Measurements from ENCODE around the gene FBXL16. TPM values are rescaled to one million over a fixed set of nuclear protein-coding genes. Genes with fewer than 3 reads are reported as not detected.

FBXL16 gene
- total and polyA plus RNA-seq, 4 donors = under 0.01 to 0.14 TPM; not detected in 2

DNA sequence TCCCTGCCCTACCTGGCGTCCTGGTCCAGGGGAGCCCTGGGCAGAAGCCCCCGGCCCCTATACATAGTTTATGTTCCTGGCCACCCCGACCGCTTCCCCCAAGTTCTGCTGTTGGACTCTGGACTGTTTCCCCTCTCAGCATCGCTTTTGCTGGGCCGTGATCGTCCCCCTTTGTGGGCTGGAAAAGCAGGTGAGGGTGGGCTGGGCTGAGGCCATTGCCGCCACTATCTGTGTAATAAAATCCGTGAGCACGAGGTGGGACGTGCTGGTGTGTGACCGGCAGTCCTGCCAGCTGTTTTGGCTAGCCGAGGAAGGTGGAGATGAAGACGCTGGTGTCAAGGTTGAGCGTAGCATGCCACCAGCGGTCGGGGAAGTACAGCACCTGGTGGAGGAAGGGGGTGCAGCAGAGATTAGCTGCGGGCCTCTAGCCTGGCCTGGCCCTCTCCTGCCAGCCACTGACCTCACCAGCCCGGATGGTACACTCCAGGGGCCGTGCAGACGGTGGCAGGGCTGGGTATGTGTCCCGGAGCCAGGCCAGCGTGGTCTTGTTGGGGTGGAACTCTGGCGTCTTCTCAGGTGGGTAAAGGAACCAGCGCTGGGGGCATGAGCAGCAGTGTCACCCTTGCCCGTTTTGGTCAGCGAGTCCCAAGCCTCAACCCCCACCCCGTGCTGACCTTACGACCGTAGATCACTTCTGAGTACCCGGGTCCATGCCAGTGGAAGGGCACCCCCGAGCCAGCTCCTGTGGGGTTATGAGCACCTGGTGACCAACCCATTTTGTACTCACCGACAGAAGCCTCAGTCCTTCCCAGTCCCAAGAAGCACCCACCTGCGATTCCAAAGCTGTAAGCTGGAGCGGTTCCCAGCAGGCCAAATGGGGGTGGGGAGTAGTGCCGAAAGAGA is 22.9 kb downstream of the FBXL16 start:
- Histone ChIP-seq H3K27ac (ENCODE audit: low read depth in 1 of 2, low read length in 2 of 2) (no peak overlapping the region), H3K36me3 (ENCODE audit: control insufficient read depth in 4 of 4, insufficient read depth in 3 of 4, low read depth in 1 of 4, low read length in 3 of 4) (peaks cover 8 to 21% (median 12%) of the 10 kb centered on the region in 4 donors), H3K9me3 (ENCODE audit: control insufficient read depth in 4 of 4, low read length in 3 of 4) (no peaks in the 10 kb centered on the region), H3K27me3 (ENCODE audit: control insufficient read depth in 4 of 4, insufficient read depth in 4 of 4, low read length in 3 of 4) (no peaks in the 10 kb centered on the region), H3K4me1 (ENCODE audit: control insufficient read depth in 4 of 4, insufficient read depth in 4 of 4, low read length in 3 of 4) (peaks cover 25 to 57% (median 46%) of the 10 kb centered on the region in 4 donors), H3K4me3 (ENCODE audit: low read depth in 1 of 3, low read length in 3 of 3) (peak overlapping the region in 2 of 3 donors; percentile 57 to 85), H3K9ac (ENCODE audit: low read depth in 1 of 2, low read length in 2 of 2) (no peak overlapping the region)
- no peak for DNase-seq (ENCODE audit: low spot score)
- TF ChIP-seq JUND (IDR thresholded peaks at IDR 0.05) = no peak
- no peak for TF ChIP-seq TAF1 (conservative IDR thresholded peaks at IDR 0.05)
- TF ChIP-seq, protein P1, sequence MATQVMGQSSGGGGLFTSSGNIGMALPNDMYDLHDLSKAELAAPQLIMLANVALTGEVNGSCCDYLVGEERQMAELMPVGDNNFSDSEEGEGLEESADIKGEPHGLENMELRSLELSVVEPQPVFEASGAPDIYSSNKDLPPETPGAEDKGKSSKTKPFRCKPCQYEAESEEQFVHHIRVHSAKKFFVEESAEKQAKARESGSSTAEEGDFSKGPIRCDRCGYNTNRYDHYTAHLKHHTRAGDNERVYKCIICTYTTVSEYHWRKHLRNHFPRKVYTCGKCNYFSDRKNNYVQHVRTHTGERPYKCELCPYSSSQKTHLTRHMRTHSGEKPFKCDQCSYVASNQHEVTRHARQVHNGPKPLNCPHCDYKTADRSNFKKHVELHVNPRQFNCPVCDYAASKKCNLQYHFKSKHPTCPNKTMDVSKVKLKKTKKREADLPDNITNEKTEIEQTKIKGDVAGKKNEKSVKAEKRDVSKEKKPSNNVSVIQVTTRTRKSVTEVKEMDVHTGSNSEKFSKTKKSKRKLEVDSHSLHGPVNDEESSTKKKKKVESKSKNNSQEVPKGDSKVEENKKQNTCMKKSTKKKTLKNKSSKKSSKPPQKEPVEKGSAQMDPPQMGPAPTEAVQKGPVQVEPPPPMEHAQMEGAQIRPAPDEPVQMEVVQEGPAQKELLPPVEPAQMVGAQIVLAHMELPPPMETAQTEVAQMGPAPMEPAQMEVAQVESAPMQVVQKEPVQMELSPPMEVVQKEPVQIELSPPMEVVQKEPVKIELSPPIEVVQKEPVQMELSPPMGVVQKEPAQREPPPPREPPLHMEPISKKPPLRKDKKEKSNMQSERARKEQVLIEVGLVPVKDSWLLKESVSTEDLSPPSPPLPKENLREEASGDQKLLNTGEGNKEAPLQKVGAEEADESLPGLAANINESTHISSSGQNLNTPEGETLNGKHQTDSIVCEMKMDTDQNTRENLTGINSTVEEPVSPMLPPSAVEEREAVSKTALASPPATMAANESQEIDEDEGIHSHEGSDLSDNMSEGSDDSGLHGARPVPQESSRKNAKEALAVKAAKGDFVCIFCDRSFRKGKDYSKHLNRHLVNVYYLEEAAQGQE (IDR thresholded peaks at IDR 0.05) = no peak
- no peak for TF ChIP-seq HNF4A (conservative IDR thresholded peaks at IDR 0.05)
- TF ChIP-seq ATF3 (IDR thresholded peaks at IDR 0.05) = no peak
- 83% methylated on average over 36 of the region's 36 CpGs for WGBS

DNA sequence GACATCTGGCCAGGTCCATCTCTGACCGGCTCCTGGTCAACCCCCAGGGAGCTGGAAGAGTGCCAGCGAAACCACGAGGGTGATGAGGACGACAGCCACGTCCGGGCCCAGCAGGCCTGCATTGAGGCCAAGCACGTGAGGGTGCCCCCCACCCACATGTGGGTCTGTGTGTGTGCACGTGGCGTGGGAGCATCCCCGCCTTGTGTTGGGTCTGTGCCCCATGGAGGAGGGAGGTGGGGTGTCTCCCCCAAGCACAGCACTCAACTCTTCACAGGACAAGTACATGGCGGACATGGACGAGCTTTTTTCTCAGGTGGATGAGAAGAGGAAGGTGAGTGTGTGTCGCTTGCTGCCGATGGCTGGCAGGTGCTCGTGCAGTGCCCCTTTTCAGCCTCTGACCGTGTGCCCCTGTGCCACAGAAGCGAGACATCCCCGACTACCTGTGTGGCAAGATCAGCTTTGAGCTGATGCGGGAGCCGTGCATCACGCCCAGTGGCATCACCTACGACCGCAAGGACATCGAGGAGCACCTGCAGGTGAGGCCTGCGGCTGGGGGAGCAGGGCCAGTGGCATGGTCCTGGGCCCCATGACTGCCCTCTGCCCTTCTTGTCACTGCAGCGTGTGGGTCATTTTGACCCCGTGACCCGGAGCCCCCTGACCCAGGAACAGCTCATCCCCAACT is 23.7 kb downstream of the FBXL16 start:
- Histone ChIP-seq H3K27ac (ENCODE audit: low read depth in 1 of 2, low read length in 2 of 2) (no peak overlapping the region), H3K4me3 (ENCODE audit: low read depth in 1 of 3, low read length in 3 of 3) (peak overlapping the region in 1 of 3 donors; percentile 83), H3K36me3 (ENCODE audit: control insufficient read depth in 4 of 4, insufficient read depth in 3 of 4, low read depth in 1 of 4, low read length in 3 of 4) (peaks cover 8 to 18% (median 12%) of the 10 kb centered on the region in 4 donors), H3K9me3 (ENCODE audit: control insufficient read depth in 4 of 4, low read length in 3 of 4) (no peaks in the 10 kb centered on the region), H3K27me3 (ENCODE audit: control insufficient read depth in 4 of 4, insufficient read depth in 4 of 4, low read length in 3 of 4) (no peaks in the 10 kb centered on the region), H3K4me1 (ENCODE audit: control insufficient read depth in 4 of 4, insufficient read depth in 4 of 4, low read length in 3 of 4) (peaks cover 25 to 57% (median 46%) of the 10 kb centered on the region in 4 donors), H3K9ac (ENCODE audit: low read depth in 1 of 2, low read length in 2 of 2) (no peak overlapping the region)
- DNase-seq (ENCODE audit: low spot score) = no peak
- WGBS = 79% methylated on average over 28 of the region's 28 CpGs
- TF ChIP-seq, protein P2, sequence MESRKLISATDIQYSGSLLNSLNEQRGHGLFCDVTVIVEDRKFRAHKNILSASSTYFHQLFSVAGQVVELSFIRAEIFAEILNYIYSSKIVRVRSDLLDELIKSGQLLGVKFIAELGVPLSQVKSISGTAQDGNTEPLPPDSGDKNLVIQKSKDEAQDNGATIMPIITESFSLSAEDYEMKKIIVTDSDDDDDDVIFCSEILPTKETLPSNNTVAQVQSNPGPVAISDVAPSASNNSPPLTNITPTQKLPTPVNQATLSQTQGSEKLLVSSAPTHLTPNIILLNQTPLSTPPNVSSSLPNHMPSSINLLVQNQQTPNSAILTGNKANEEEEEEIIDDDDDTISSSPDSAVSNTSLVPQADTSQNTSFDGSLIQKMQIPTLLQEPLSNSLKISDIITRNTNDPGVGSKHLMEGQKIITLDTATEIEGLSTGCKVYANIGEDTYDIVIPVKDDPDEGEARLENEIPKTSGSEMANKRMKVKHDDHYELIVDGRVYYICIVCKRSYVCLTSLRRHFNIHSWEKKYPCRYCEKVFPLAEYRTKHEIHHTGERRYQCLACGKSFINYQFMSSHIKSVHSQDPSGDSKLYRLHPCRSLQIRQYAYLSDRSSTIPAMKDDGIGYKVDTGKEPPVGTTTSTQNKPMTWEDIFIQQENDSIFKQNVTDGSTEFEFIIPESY (IDR thresholded peaks at IDR 0.05) = no peak
- TF ChIP-seq GABPA (IDR thresholded peaks at IDR 0.05 in 1 of 2, conservative IDR thresholded peaks at IDR 0.05 in 1 of 2) (no peak), MAX (IDR thresholded peaks at IDR 0.05) (no peak), FOXA1 (IDR thresholded peaks at IDR 0.05) (no peak), RAD21 (IDR thresholded peaks at IDR 0.05) (no peak), HNF4G (IDR thresholded peaks at IDR 0.05) (no peak), SP1 (IDR thresholded peaks at IDR 0.05) (no peak), EGR1 (IDR thresholded peaks at IDR 0.05; ENCODE audit: low read depth in 2 of 2) (no peak), TAF1 (conservative IDR thresholded peaks at IDR 0.05) (no peak), CTCF (IDR thresholded peaks at IDR 0.05; ENCODE audit: low read depth, low read length, missing input control) (no peak)

All from liver (tissue), 9 donors.